Right atrium auricular region (tissue), 2 donors: ENCODE measurements around the gene CEP44. TPM values are rescaled to one million over a fixed set of nuclear protein-coding genes. Genes with fewer than 3 reads are reported as not detected.
"Not testable (repeated sequence)": the region's sequence is repeated elsewhere in the genome, so short reads cannot be mapped to it uniquely, and the experiment has no call there.

ENCODE experiments used
- DNase-seq: peaks from one replicate; pipeline ENCODE4 v3.0.0-alpha.2; 2019; ENCODE audit warnings: low spot score
- H3K27ac ChIP-seq, 2 donors: fragments of 200-600 bp; sonication (generic); 1 replicate in 1 of 2; 2 replicates in 1 of 2; pipeline ENCODE4 v1.5.1; 2016 to 2019
- H3K27me3 ChIP-seq, 2 donors: fragments of 200-600 bp; sonication (generic); one replicate each; pipeline versions ENCODE4 v1.5.1 to v1.6.0; 2017 to 2019
- H3K36me3 ChIP-seq: fragments of 200-600 bp; sonication (generic); one replicate; pipeline ENCODE4 v1.5.1; 2016
- H3K4me1 ChIP-seq, 2 donors: fragments of 200-600 bp; sonication (generic); one replicate each; pipeline versions ENCODE4 v1.5.1 to v1.6.0; 2017 to 2019
- H3K4me3 ChIP-seq, 2 donors: fragments of 200-600 bp; sonication (generic); 1 replicate in 1 of 2; 2 replicates in 1 of 2; pipeline ENCODE4 v1.5.1; 2017 to 2019; ENCODE audit warnings: mild to moderate bottlenecking in 1 of 2, moderate library complexity in 1 of 2
- H3K9me3 ChIP-seq, 2 donors: fragments of 200-600 bp; sonication (generic); one replicate each; pipeline ENCODE4 v1.5.1; 2019
- total RNA-seq, 2 donors: library from RNA; depleted of rRNA; stranded (reverse); fragments of >200 nt; gene quantifications; one replicate each; pipeline ENCODE4 v1.1.0, GENCODE V29; 2016
- TF ChIP-seq, protein P1 (sequence below), 2 donors: fragments of 200-600 bp; sonication (generic); IDR thresholded peaks; one replicate each; pipeline ENCODE4 v1.5.1; 2019; ENCODE audit warnings: antibody characterized with exemption in 2 of 2

The CEP44 gene
- total RNA-seq, 2 donors from 2014 or later = 11.4 to 11.6 TPM

DNA sequence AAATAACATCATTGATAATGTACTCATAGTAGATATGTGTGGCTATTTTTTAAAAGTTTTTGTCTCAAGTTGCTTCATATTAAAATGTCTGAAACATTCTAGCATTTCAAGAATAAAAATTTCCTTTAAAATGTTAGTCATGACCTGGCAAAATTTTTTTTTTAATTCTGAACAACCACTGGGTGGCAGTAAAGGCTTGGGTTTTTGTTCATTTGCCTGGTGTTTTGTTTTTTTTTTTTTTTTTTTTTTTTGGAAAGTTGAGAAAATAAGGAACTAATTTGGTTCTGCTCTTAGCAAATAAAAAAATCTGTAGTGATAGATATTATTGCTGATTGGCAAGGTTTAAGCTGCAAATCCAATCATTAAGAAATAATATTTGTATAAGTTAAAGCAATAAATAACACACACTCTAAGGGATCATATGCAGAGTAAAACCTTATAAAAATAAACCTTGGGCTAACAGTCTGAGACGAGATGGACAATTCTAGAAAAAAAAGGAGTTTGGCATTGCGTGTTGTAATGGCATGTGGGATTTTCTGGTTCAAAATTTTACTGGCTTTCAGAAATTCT is 81.4 kb downstream of the CEP44 start:
- no peaks in the 10 kb centered on the region for H3K4me1 ChIP-seq
- TF ChIP-seq, protein P1, sequence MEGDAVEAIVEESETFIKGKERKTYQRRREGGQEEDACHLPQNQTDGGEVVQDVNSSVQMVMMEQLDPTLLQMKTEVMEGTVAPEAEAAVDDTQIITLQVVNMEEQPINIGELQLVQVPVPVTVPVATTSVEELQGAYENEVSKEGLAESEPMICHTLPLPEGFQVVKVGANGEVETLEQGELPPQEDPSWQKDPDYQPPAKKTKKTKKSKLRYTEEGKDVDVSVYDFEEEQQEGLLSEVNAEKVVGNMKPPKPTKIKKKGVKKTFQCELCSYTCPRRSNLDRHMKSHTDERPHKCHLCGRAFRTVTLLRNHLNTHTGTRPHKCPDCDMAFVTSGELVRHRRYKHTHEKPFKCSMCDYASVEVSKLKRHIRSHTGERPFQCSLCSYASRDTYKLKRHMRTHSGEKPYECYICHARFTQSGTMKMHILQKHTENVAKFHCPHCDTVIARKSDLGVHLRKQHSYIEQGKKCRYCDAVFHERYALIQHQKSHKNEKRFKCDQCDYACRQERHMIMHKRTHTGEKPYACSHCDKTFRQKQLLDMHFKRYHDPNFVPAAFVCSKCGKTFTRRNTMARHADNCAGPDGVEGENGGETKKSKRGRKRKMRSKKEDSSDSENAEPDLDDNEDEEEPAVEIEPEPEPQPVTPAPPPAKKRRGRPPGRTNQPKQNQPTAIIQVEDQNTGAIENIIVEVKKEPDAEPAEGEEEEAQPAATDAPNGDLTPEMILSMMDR (IDR thresholded peaks at IDR 0.05) = peak; percentile 34 to 61
- DNase-seq = no peak
- H3K27ac ChIP-seq = no peak overlapping the region
- H3K4me3 ChIP-seq = no peak overlapping the region
- H3K27me3 ChIP-seq = no peaks in the 10 kb centered on the region
- H3K9me3 ChIP-seq = no peaks in the 10 kb centered on the region
- no peaks in the 10 kb centered on the region for H3K36me3 ChIP-seq

DNA sequence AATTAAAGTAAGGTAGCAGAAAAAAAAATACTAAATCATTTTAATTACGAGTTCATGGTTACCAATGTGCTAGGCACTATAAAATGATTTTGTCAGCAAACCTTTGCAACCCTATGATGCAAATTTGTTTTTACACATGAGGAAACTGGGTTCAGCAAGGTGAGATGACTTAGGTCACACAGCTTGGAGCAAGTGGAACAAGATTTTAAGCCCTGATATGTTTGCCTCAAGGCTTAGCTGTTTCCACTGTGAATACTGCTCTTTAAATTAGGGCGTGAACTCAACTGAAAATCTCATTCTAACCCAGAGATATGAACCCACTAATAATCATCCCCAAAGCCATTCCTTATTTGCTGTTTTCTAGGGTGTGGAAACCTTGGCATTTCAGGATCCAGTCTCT is 86.3 kb downstream of the CEP44 start:
- Histone ChIP-seq H3K9me3 (no peaks in the 10 kb centered on the region), H3K4me3 (no peak overlapping the region), H3K4me1 (no peaks in the 10 kb centered on the region), H3K36me3 (no peaks in the 10 kb centered on the region), H3K27me3 (no peaks in the 10 kb centered on the region), H3K27ac (no peak overlapping the region)
- TF ChIP-seq, protein P1 (IDR thresholded peaks at IDR 0.05) = no peak
- DNase-seq = no peak

DNA sequence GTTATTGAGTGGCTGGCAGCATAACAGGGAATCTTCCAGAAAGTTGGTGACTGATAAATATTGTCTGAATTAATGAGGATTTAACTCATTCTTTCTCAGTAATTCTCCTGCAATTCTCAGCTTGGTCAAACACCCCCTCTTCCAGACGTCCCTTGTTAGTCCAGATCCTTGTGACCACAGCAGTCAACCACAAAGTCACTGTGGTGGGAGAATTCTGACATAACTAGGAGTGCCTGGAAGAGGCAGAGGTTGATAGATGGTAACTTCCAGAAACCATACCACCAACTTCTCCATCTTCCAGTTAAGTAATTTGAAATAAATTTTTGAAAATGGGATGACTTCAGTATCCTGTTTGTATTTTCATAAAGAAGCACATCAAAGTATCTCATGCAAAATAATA is 90.1 kb downstream of the CEP44 start:
- Histone ChIP-seq H3K4me1 (no peaks in the 10 kb centered on the region), H3K36me3 (no peaks in the 10 kb centered on the region), H3K4me3 (no peak overlapping the region), H3K27me3 (no peaks in the 10 kb centered on the region), H3K27ac (no peak overlapping the region), H3K9me3 (no peaks in the 10 kb centered on the region)
- DNase-seq = no peak
- TF ChIP-seq, protein P1 (IDR thresholded peaks at IDR 0.05) = no peak

DNA sequence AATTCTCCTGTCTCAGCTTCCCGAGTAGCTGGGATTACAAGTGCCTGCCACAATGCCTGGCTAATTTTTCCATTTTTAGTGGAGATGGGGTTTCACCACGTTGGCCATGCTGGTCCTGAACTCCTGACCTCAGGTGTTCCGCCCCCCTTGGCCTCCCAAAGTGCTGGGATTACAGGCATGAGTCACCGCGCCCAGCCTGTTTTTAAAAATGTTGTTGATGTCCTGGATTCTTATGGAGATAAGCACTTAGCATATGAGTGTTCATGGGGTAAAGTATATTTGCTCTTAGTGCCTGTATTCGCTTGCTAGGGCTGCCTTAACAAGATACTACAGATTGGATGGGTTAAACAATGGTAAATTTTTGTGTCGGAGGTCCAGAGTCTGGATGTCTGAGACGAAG is 91.7 kb downstream of the CEP44 start:
- no peak overlapping the region for H3K27ac ChIP-seq
- no peak overlapping the region for H3K4me3 ChIP-seq
- H3K4me1 ChIP-seq = no peaks in the 10 kb centered on the region
- no peak for DNase-seq
- H3K9me3 ChIP-seq = no peaks in the 10 kb centered on the region
- H3K36me3 ChIP-seq = no peaks in the 10 kb centered on the region
- no peaks in the 10 kb centered on the region for H3K27me3 ChIP-seq
- TF ChIP-seq, protein P1 (IDR thresholded peaks at IDR 0.05) = no peak

DNA sequence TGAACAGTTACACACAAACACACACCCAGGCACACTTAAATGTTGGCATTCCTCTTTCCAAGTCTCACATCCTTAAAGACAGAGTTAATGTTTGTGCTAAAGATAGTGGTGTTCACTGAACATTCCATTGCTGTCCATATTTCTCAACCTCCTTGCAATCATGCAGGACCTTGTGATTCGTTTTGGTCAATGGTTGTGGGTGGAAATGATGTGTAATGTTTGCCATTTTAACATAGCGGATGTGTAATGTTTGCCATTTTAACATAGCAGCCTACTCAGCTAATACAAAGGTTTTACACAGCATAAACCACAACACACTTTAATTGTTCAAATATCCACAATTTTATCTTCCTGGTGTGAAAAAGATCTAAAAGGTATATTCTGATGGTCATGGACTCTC is 93.9 kb downstream of the CEP44 start:
- Histone ChIP-seq H3K9me3 (no peaks in the 10 kb centered on the region), H3K4me1 (no peaks in the 10 kb centered on the region), H3K36me3 (no peaks in the 10 kb centered on the region), H3K27me3 (no peaks in the 10 kb centered on the region), H3K27ac (no peak overlapping the region), H3K4me3 (no peak overlapping the region)
- DNase-seq = no peak
- TF ChIP-seq, protein P1 (IDR thresholded peaks at IDR 0.05) = no peak

DNA sequence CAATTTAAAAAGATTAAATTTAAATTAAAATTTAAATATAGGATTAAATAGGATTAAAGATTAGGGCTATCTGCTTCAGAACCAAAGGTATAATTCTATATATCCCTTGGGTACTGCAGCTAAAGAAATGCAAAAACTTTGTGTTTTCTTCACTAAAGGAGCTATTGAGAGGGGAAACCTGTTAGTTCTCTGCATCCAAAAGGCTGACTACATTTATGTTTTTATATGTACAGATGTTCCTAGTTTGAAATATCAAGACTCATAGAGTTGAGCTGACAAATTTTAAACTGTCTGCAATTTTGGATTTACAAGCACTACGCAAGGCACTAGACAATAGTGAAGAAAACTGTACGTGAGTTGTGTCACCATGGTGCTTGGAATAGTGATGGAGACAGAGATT is 95.2 kb downstream of the CEP44 start:
- Histone ChIP-seq H3K27me3 (no peaks in the 10 kb centered on the region), H3K4me3 (no peak overlapping the region), H3K27ac (no peak overlapping the region), H3K4me1 (no peaks in the 10 kb centered on the region), H3K36me3 (no peaks in the 10 kb centered on the region), H3K9me3 (no peaks in the 10 kb centered on the region)
- DNase-seq = no peak
- TF ChIP-seq, protein P1 (IDR thresholded peaks at IDR 0.05) = no peak

DNA sequence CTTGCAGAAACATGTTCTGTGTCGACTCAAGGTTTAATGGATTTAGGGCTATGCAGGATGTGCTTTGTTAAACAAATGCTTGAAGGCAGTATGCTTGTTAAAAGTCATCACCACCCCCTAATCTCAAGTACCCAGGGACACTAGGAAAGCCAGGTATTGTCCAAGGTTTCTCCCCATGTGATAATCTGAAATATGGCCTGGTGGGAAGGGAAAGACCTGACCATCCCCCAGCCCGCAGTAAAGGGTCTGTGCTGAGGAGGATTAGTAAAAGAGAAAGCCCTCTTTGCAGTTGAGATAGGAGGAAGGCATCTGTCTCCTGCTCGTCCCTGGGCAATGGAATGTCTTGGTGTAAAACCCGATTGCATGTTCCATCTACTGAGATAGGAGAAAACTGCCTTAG is 96.5 kb downstream of the CEP44 start:
- DNase-seq = not testable (repeated sequence)

More for the DNA sequence above, 96.5 kb downstream of the CEP44 start:
- not testable (repeated sequence) for H3K4me1 ChIP-seq, H3K36me3 ChIP-seq, H3K27ac ChIP-seq, H3K27me3 ChIP-seq, H3K9me3 ChIP-seq, H3K4me3 ChIP-seq
